Keratinocyte (primary cell): Measurements from ENCODE around the gene RTCA.

Source experiments
- EZH2 ChIP-seq: IDR thresholded peaks from one replicate; pipeline ENCODE4 v1.6.1; 2012; ENCODE audit warnings: inconsistent platforms, mild to moderate bottlenecking, low read length, moderate library complexity
- TF ChIP-seq, protein P1 (sequence below), 3 experiments: IDR thresholded peaks in 1 of 3; conservative IDR thresholded peaks in 1 of 3; optimal IDR thresholded peaks in 1 of 3; 2 replicates in 2 of 3; 3 replicates in 1 of 3; pipeline versions ENCODE3 to v1.5.1; 2011; ENCODE audit warnings: low read length in 3 of 3, mild to moderate bottlenecking in 3 of 3, moderate library complexity in 2 of 3, control low read depth in 1 of 3, inconsistent platforms in 1 of 3; ENCODE audit not compliant: insufficient read depth in 2 of 3; ENCODE audit errors: extremely low read depth in 1 of 3

DNA sequence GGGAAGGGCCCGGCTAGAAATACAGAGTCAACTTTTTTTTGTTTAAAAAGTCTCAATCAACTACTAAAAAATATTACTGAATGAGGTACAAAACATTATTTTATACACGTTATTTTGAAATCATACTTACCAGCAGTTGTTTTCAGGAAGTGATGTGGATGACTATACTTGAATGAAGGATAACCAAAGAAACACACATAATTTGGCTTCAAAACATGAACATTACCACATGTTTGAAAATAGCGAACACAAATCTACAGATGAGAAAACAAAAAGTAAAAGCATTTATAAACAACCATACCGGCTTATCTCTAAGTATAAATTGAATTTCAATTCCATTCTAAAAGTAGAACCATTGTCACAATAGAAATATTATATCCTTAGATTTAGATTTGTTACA, 25.4 kb upstream of the RTCA start:
- TF ChIP-seq, protein P1, sequence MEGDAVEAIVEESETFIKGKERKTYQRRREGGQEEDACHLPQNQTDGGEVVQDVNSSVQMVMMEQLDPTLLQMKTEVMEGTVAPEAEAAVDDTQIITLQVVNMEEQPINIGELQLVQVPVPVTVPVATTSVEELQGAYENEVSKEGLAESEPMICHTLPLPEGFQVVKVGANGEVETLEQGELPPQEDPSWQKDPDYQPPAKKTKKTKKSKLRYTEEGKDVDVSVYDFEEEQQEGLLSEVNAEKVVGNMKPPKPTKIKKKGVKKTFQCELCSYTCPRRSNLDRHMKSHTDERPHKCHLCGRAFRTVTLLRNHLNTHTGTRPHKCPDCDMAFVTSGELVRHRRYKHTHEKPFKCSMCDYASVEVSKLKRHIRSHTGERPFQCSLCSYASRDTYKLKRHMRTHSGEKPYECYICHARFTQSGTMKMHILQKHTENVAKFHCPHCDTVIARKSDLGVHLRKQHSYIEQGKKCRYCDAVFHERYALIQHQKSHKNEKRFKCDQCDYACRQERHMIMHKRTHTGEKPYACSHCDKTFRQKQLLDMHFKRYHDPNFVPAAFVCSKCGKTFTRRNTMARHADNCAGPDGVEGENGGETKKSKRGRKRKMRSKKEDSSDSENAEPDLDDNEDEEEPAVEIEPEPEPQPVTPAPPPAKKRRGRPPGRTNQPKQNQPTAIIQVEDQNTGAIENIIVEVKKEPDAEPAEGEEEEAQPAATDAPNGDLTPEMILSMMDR (optimal IDR thresholded peaks at IDR 0.05 in 1 of 3, IDR thresholded peaks at IDR 0.05 in 1 of 3, conservative IDR thresholded peaks at IDR 0.05 in 1 of 3; ENCODE audit: extremely low read depth in 1 of 3, insufficient read depth in 2 of 3, low read length in 3 of 3): no peak
- no peak for TF ChIP-seq EZH2
